ENCODE measurements around the gene DSCAML1. TPM values are rescaled to one million over a fixed set of nuclear protein-coding genes. Genes with fewer than 3 reads are reported as not detected.

The DSCAML1 gene
- total and polyA plus RNA-seq, 7 experiments from 2014 or later, result 0.17 to 1.3 (median 0.60) TPM; not detected in 2

DNA sequence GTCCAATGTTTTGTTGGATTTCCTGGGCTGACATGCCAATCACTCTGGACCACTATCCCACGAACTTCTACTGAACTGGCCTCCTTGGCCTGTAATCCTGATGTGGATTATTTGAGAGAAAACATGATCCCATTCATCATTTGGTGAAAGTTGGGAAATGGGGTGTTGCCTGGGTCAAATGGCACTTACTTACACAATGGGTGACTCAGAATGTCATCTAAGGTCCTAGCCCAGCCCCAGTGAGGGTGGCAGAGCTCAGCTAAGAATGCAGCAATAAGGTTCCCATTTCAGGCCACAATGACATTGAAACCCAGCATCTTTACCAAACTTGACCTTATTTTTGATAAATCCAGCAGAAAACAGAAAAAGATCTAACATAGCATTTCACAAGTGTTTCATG lies 8.0 kb upstream of the DSCAML1 start:
- Histone ChIP-seq H3K27ac (ENCODE audit: low read depth, low read length) (no peak overlapping the region), H3K27me3 (ENCODE audit: control insufficient read depth in 2 of 2, insufficient read depth in 2 of 2, low read length in 2 of 2) (no peaks in the 10 kb centered on the region), H3K4me1 (ENCODE audit: control insufficient read depth in 2 of 2, insufficient read depth in 2 of 2, low read length in 2 of 2) (peaks cover 0 to 4% of the 10 kb centered on the region in 2 donors), H3K9me3 (ENCODE audit: control insufficient read depth in 2 of 3, low read length in 3 of 3) (no peaks in the 10 kb centered on the region), H3K4me3 (ENCODE audit: low read length) (no peak overlapping the region), H3K36me3 (ENCODE audit: control insufficient read depth in 2 of 3, insufficient read depth in 3 of 3, low read length in 3 of 3) (no peaks in the 10 kb centered on the region)
- no peak overlapping the region for H3K4me3 Mint-ChIP-seq
- no peak for DNase-seq
- peaks cover 6 to 12% (median 9%) of the 10 kb centered on the region in 7 donors for H3K4me1 Mint-ChIP-seq
- H3K27me3 Mint-ChIP-seq, result peaks cover 0 to 10% (median 0%) of the 10 kb centered on the region in 5 donors
- peak; percentile 47 for ATAC-seq
- no peak overlapping the region for H3K27ac Mint-ChIP-seq
- intact Hi-C loops (cut with micrococcal nuclease), result no loop called here
- H3K36me3 Mint-ChIP-seq, result no peaks in the 10 kb centered on the region
- ChIA-PET POLR2A (interaction anchor here (1.3 kb wide), 1 partner anchor 10 kb away, joined by 4 read pairs; no protein-coding TSS in a partner anchor), CTCF (interaction anchor here (0.8 to 7.9 kb wide), 8 partner anchors 12 to 248 kb away, joined by 3 to 189 read pairs (median 7); no protein-coding TSS in a partner anchor)
- no peaks in the 10 kb centered on the region for H3K9me3 Mint-ChIP-seq

DNA sequence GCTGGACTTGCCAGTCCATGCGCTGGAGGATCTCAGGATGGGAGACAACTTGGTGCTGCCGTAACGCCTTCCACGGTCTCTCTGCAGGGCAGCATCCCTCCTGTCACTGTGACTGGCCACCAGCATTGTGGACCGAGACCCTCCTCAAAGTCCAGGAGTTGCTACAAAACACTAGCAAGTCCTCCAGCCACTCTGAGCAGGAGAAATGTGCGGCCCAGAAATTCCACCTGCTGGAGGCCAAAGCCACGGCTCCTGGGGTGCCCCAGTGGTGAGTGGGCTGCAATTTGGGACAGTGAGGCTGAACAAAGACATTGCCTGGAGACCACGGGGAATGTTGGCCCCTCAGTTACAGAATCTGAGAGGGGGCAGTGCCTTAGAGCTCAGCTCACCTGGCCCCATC lies 6.9 kb upstream of the DSCAML1 start:
- Histone ChIP-seq H3K4me1 (ENCODE audit: control insufficient read depth in 2 of 2, insufficient read depth in 2 of 2, low read length in 2 of 2) (no peaks in the 10 kb centered on the region), H3K4me3 (ENCODE audit: low read length) (no peak overlapping the region), H3K36me3 (ENCODE audit: control insufficient read depth in 2 of 3, insufficient read depth in 3 of 3, low read length in 3 of 3) (no peaks in the 10 kb centered on the region), H3K27ac (ENCODE audit: low read depth, low read length) (no peak overlapping the region), H3K27me3 (ENCODE audit: control insufficient read depth in 2 of 2, insufficient read depth in 2 of 2, low read length in 2 of 2) (no peaks in the 10 kb centered on the region), H3K9me3 (ENCODE audit: control insufficient read depth in 2 of 3, low read length in 3 of 3) (no peaks in the 10 kb centered on the region)
- ATAC-seq (no peak), DNase-seq (no peak)
- H3K4me3 Mint-ChIP-seq, result no peak overlapping the region
- H3K9me3 Mint-ChIP-seq, result no peaks in the 10 kb centered on the region
- ChIA-PET POLR2A (interaction anchor here (0.5 to 1.3 kb wide), 2 partner anchors 11 to 885 kb away, joined by 3 to 4 read pairs; no protein-coding TSS in a partner anchor), CTCF (interaction anchor here (5.4 to 7.9 kb wide), 3 partner anchors 15 to 143 kb away, joined by 25 to 189 read pairs (median 58); no protein-coding TSS in a partner anchor)
- H3K27ac Mint-ChIP-seq, result no peak overlapping the region
- peaks cover 0 to 21% (median 5%) of the 10 kb centered on the region in 5 donors for H3K27me3 Mint-ChIP-seq
- peaks cover 0 to 6% (median 4%) of the 10 kb centered on the region in 7 donors for H3K4me1 Mint-ChIP-seq
- intact Hi-C loops (cut with micrococcal nuclease), result no loop called here
- H3K36me3 Mint-ChIP-seq, result no peaks in the 10 kb centered on the region

GRCh38 chr11:117799634-117800033 lies 2.6 kb upstream of the DSCAML1 start:
- intact Hi-C loops (cut with micrococcal nuclease), result no loop called here
- H3K4me3 ChIP-seq (ENCODE audit: low read length), result no peak overlapping the region
- DNase-seq, result no peak
- ATAC-seq, result no peak
- H3K27me3 Mint-ChIP-seq, result peaks cover 22 to 57% (median 26%) of the 10 kb centered on the region in 5 donors
- no peaks in the 10 kb centered on the region for H3K9me3 ChIP-seq (ENCODE audit: control insufficient read depth in 2 of 3, low read length in 3 of 3)
- no peak overlapping the region for H3K4me3 Mint-ChIP-seq
- H3K27me3 ChIP-seq (ENCODE audit: control insufficient read depth in 2 of 2, insufficient read depth in 2 of 2, low read length in 2 of 2), result peaks cover 5 to 14% of the 10 kb centered on the region in 2 donors
- no peaks in the 10 kb centered on the region for H3K36me3 ChIP-seq (ENCODE audit: control insufficient read depth in 2 of 3, insufficient read depth in 3 of 3, low read length in 3 of 3)
- H3K27ac Mint-ChIP-seq, result no peak overlapping the region
- H3K36me3 Mint-ChIP-seq, result peaks cover 0 to 4% (median 0%) of the 10 kb centered on the region in 5 donors
- CTCF ChIA-PET, result interaction anchor here (1.9 to 2.7 kb wide), 2 partner anchors 9 to 18 kb away, joined by 6 to 11 read pairs; no protein-coding TSS in a partner anchor
- no peak overlapping the region for H3K27ac ChIP-seq (ENCODE audit: low read depth, low read length)
- POLR2A ChIA-PET, result no interaction called here
- H3K4me1 Mint-ChIP-seq, result peaks cover 3 to 21% (median 16%) of the 10 kb centered on the region in 7 donors
- H3K4me1 ChIP-seq (ENCODE audit: control insufficient read depth in 2 of 2, insufficient read depth in 2 of 2, low read length in 2 of 2), result peaks cover 0 to 15% of the 10 kb centered on the region in 2 donors
- H3K9me3 Mint-ChIP-seq, result no peaks in the 10 kb centered on the region

GRCh38 chr11:117796456-117796871 lies 552 bp downstream of the DSCAML1 start:
- POLR2A ChIA-PET, result no interaction called here
- peaks cover 0 to 15% of the 10 kb centered on the region in 2 donors for H3K4me1 ChIP-seq (ENCODE audit: control insufficient read depth in 2 of 2, insufficient read depth in 2 of 2, low read length in 2 of 2)
- H3K27ac ChIP-seq (ENCODE audit: low read depth, low read length), result no peak overlapping the region
- Mint-ChIP-seq H3K9me3 (no peaks in the 10 kb centered on the region), H3K4me1 (peaks cover 3 to 26% (median 18%) of the 10 kb centered on the region in 7 donors), H3K4me3 (peak overlapping the region in 9 of 10 donors; percentile 12 to 81 (median 52)), H3K27me3 (peaks cover 50 to 79% (median 53%) of the 10 kb centered on the region in 5 donors), H3K27ac (no peak overlapping the region), H3K36me3 (peaks cover 0 to 4% (median 0%) of the 10 kb centered on the region in 5 donors)
- CTCF ChIA-PET, result no interaction called here
- ATAC-seq (no peak), DNase-seq (no peak)
- H3K27me3 ChIP-seq (ENCODE audit: control insufficient read depth in 2 of 2, insufficient read depth in 2 of 2, low read length in 2 of 2), result peaks cover 24 to 34% of the 10 kb centered on the region in 2 donors
- no peaks in the 10 kb centered on the region for H3K9me3 ChIP-seq (ENCODE audit: control insufficient read depth in 2 of 3, low read length in 3 of 3)
- intact Hi-C loops (cut with micrococcal nuclease), result no loop called here
- no peaks in the 10 kb centered on the region for H3K36me3 ChIP-seq (ENCODE audit: control insufficient read depth in 2 of 3, insufficient read depth in 3 of 3, low read length in 3 of 3)
- peak overlapping the region; percentile 27 for H3K4me3 ChIP-seq (ENCODE audit: low read length)

- no peak for DNase-seq
- peak overlapping the region; percentile 30 for H3K4me3 ChIP-seq (ENCODE audit: low read length)
Measured at GRCh38 chr11:117795638-117796455, 1.2 kb downstream of the DSCAML1 start.

GRCh38 chr11:117794772-117795629 lies 2.0 kb downstream of the DSCAML1 start:
- no peak for DNase-seq
- POLR2A ChIA-PET, result interaction anchor here (0.7 kb wide), 1 partner anchor 441 kb away, joined by 3 read pairs; no protein-coding TSS in a partner anchor
- H3K27me3 ChIP-seq (ENCODE audit: control insufficient read depth in 2 of 2, insufficient read depth in 2 of 2, low read length in 2 of 2), result peaks cover 24 to 34% of the 10 kb centered on the region in 2 donors

More at GRCh38 chr11:117795638-117796455, 1.2 kb downstream of the DSCAML1 start:
- POLR2A ChIA-PET, result interaction anchor here (0.7 kb wide), 1 partner anchor 441 kb away, joined by 3 read pairs; no protein-coding TSS in a partner anchor
- no peak overlapping the region for H3K27ac ChIP-seq (ENCODE audit: low read depth, low read length)
- peaks cover 24 to 34% of the 10 kb centered on the region in 2 donors for H3K27me3 ChIP-seq (ENCODE audit: control insufficient read depth in 2 of 2, insufficient read depth in 2 of 2, low read length in 2 of 2)
- peak overlapping the region in 9 of 10 donors; percentile 25 to 81 (median 66) for H3K4me3 Mint-ChIP-seq
- CTCF ChIA-PET, result no interaction called here
- H3K4me1 ChIP-seq (ENCODE audit: control insufficient read depth in 2 of 2, insufficient read depth in 2 of 2, low read length in 2 of 2), result peaks cover 0 to 15% of the 10 kb centered on the region in 2 donors
- ATAC-seq, result no peak
- H3K27ac Mint-ChIP-seq, result peak overlapping the region in 1 of 9 donors; percentile 27
- H3K36me3 Mint-ChIP-seq, result peaks cover 0 to 4% (median 0%) of the 10 kb centered on the region in 5 donors
- no peaks in the 10 kb centered on the region for H3K9me3 Mint-ChIP-seq
- intact Hi-C loops (cut with micrococcal nuclease), result no loop called here
- H3K27me3 Mint-ChIP-seq, result peaks cover 50 to 77% (median 55%) of the 10 kb centered on the region in 5 donors
- H3K36me3 ChIP-seq (ENCODE audit: control insufficient read depth in 2 of 3, insufficient read depth in 3 of 3, low read length in 3 of 3), result no peaks in the 10 kb centered on the region
- H3K4me1 Mint-ChIP-seq, result peaks cover 3 to 26% (median 18%) of the 10 kb centered on the region in 7 donors
- no peaks in the 10 kb centered on the region for H3K9me3 ChIP-seq (ENCODE audit: control insufficient read depth in 2 of 3, low read length in 3 of 3)

More at GRCh38 chr11:117794772-117795629, 2.0 kb downstream of the DSCAML1 start:
- no peaks in the 10 kb centered on the region for H3K9me3 ChIP-seq (ENCODE audit: control insufficient read depth in 2 of 3, low read length in 3 of 3)
- Mint-ChIP-seq H3K27me3 (peaks cover 56 to 77% (median 63%) of the 10 kb centered on the region in 5 donors), H3K36me3 (peaks cover 0 to 4% (median 0%) of the 10 kb centered on the region in 5 donors), H3K27ac (no peak overlapping the region), H3K4me3 (peak overlapping the region in 8 of 10 donors; percentile 23 to 81 (median 60)), H3K9me3 (no peaks in the 10 kb centered on the region), H3K4me1 (peaks cover 3 to 26% (median 18%) of the 10 kb centered on the region in 7 donors)
- H3K4me1 ChIP-seq (ENCODE audit: control insufficient read depth in 2 of 2, insufficient read depth in 2 of 2, low read length in 2 of 2), result peaks cover 0 to 15% of the 10 kb centered on the region in 2 donors
- no peak for ATAC-seq
- H3K27ac ChIP-seq (ENCODE audit: low read depth, low read length), result no peak overlapping the region
- no peak overlapping the region for H3K4me3 ChIP-seq (ENCODE audit: low read length)
- H3K36me3 ChIP-seq (ENCODE audit: control insufficient read depth in 2 of 3, insufficient read depth in 3 of 3, low read length in 3 of 3), result no peaks in the 10 kb centered on the region
- intact Hi-C loops (cut with micrococcal nuclease), result no loop called here
- CTCF ChIA-PET, result no interaction called here
